DOHH2 (cell line): ENCODE measurements around the gene ZNF385B.

ENCODE experiments used
- H3F3A ChIP-seq: fragments of 200-600 bp; sonication (generic), shearing (Covaris generic); 2 replicates; pipeline ENCODE4 v1.6.0; 2016; ENCODE audit warnings: antibody characterized with exemption, mild to moderate bottlenecking; ENCODE audit not compliant: control insufficient read depth, insufficient read depth
- H3K27ac ChIP-seq: fragments of 200-600 bp; sonication (generic); 2 replicates; pipeline ENCODE4 v1.5.1; 2014; ENCODE audit warnings: low read depth, mild to moderate bottlenecking, low read length, moderate library complexity
- H3K27me3 ChIP-seq: fragments of 200-600 bp; sonication (generic); 2 replicates; pipeline ENCODE4 v1.6.1; 2014; ENCODE audit warnings: mild to moderate bottlenecking, low read length, mixed read lengths; ENCODE audit not compliant: control insufficient read depth
- H3K36me3 ChIP-seq: fragments of 200-600 bp; sonication (generic); 2 replicates; pipeline ENCODE4 v1.6.1; 2014; ENCODE audit warnings: mild to moderate bottlenecking, low read length, moderate library complexity, mixed read lengths; ENCODE audit not compliant: control insufficient read depth
- H3K4me1 ChIP-seq: fragments of 200-600 bp; sonication (generic); 2 replicates; pipeline ENCODE4 v1.6.1; 2014; ENCODE audit warnings: mild to moderate bottlenecking, low read length, mixed read lengths; ENCODE audit not compliant: control insufficient read depth
- H3K4me2 ChIP-seq: fragments of 200-600 bp; sonication (generic); 2 replicates; pipeline ENCODE4 v1.6.0; 2014; ENCODE audit warnings: mild to moderate bottlenecking, low read length, moderate library complexity
- H3K4me3 ChIP-seq: fragments of 200-600 bp; sonication (generic); 2 replicates; pipeline ENCODE4 v1.5.1; 2014; ENCODE audit warnings: mild to moderate bottlenecking, low read length, mixed read lengths
- H3K79me2 ChIP-seq: fragments of 200-600 bp; sonication (generic); 2 replicates; pipeline ENCODE4 v1.6.1; 2014; ENCODE audit warnings: mild to moderate bottlenecking, low read length, mixed read lengths; ENCODE audit not compliant: control insufficient read depth
- H3K9me2 ChIP-seq: fragments of 200-600 bp; sonication (generic); replicated peaks from 2 replicates; pipeline ENCODE4 v1.6.1; 2014; ENCODE audit warnings: mild to moderate bottlenecking, low read length, mixed read lengths; ENCODE audit not compliant: control insufficient read depth
- H3K9me3 ChIP-seq: fragments of 200-600 bp; sonication (generic); 2 replicates; pipeline ENCODE4 v1.6.1; 2014; ENCODE audit warnings: antibody characterized with exemption, low read length, mixed read lengths; ENCODE audit not compliant: control insufficient read depth, insufficient read depth
- H4K20me1 ChIP-seq: fragments of 200-600 bp; sonication (generic); 2 replicates; pipeline ENCODE4 v1.6.0; 2014; ENCODE audit warnings: low read depth, mild to moderate bottlenecking, antibody characterized with exemption, low read length, moderate library complexity; ENCODE audit not compliant: control insufficient read depth, insufficient read depth
- EZH2phosphoT487 ChIP-seq: fragments of 200-600 bp; sonication (generic); IDR thresholded peaks from 2 replicates; pipeline ENCODE4 v1.6.1; 2017; ENCODE audit warnings: borderline replicate concordance, mild to moderate bottlenecking, antibody characterized with exemption, low read length, moderate library complexity, mixed read lengths
- TF ChIP-seq, protein P1 (sequence below): fragments of 200-600 bp; sonication (generic); IDR thresholded peaks from one replicate; pipeline ENCODE4 v1.5.1; 2014; ENCODE audit warnings: antibody characterized with exemption, mild to moderate bottlenecking, low read depth, low read length; ENCODE audit not compliant: poor library complexity, severe bottlenecking

The ZNF385B gene

GRCh38 chr2:179614121-179614520 is 247.3 kb downstream of the ZNF385B start:
- Histone ChIP-seq H3K4me3 (no peak overlapping the region), H3K79me2 (no peaks in the 10 kb centered on the region), H3K4me1 (no peaks in the 10 kb centered on the region), H3K9me2 (no peaks in the 10 kb centered on the region), H3F3A (no peaks in the 10 kb centered on the region), H3K36me3 (no peaks in the 10 kb centered on the region), H3K27ac (no peak overlapping the region), H4K20me1 (no peaks in the 10 kb centered on the region), H3K27me3 (no peaks in the 10 kb centered on the region), H3K4me2 (no peak overlapping the region), H3K9me3 (no peaks in the 10 kb centered on the region)
- TF ChIP-seq EZH2phosphoT487, result no peak
- TF ChIP-seq, protein P1, sequence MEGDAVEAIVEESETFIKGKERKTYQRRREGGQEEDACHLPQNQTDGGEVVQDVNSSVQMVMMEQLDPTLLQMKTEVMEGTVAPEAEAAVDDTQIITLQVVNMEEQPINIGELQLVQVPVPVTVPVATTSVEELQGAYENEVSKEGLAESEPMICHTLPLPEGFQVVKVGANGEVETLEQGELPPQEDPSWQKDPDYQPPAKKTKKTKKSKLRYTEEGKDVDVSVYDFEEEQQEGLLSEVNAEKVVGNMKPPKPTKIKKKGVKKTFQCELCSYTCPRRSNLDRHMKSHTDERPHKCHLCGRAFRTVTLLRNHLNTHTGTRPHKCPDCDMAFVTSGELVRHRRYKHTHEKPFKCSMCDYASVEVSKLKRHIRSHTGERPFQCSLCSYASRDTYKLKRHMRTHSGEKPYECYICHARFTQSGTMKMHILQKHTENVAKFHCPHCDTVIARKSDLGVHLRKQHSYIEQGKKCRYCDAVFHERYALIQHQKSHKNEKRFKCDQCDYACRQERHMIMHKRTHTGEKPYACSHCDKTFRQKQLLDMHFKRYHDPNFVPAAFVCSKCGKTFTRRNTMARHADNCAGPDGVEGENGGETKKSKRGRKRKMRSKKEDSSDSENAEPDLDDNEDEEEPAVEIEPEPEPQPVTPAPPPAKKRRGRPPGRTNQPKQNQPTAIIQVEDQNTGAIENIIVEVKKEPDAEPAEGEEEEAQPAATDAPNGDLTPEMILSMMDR, result no peak

- Histone ChIP-seq H3K9me3 (no peaks in the 10 kb centered on the region), H4K20me1 (no peaks in the 10 kb centered on the region), H3K4me2 (no peak overlapping the region), H3K4me1 (no peaks in the 10 kb centered on the region), H3K4me3 (no peak overlapping the region), H3K36me3 (no peaks in the 10 kb centered on the region), H3K27me3 (no peaks in the 10 kb centered on the region), H3K9me2 (no peaks in the 10 kb centered on the region), H3K79me2 (no peaks in the 10 kb centered on the region), H3F3A (no peaks in the 10 kb centered on the region), H3K27ac (no peak overlapping the region)
- no peak for TF ChIP-seq EZH2phosphoT487
- TF ChIP-seq, protein P1, result no peak
These were observed 247.7 kb downstream of the ZNF385B start for GRCh38 chr2:179613701-179614100.

GRCh38 chr2:179613299-179613651 is 248.1 kb downstream of the ZNF385B start:
- TF ChIP-seq, protein P1, result no peak
- TF ChIP-seq EZH2phosphoT487, result no peak
- Histone ChIP-seq H4K20me1 (no peaks in the 10 kb centered on the region), H3K9me3 (no peaks in the 10 kb centered on the region), H3K27ac (no peak overlapping the region), H3K4me1 (no peaks in the 10 kb centered on the region), H3K27me3 (no peaks in the 10 kb centered on the region), H3K79me2 (no peaks in the 10 kb centered on the region), H3K4me2 (no peak overlapping the region), H3K9me2 (no peaks in the 10 kb centered on the region), H3K36me3 (no peaks in the 10 kb centered on the region), H3K4me3 (no peak overlapping the region), H3F3A (no peaks in the 10 kb centered on the region)
